GM21515 (cell line): ENCODE results near the gene HNRNPC.
A peak's percentile ranks its signal among the peaks of the same experiment; 100 is the strongest.
"Not testable (repeated sequence)": the region's sequence is repeated elsewhere in the genome, so short reads cannot be mapped to it uniquely, and the experiment has no call there.

Experiments
- ATAC-seq: cut with Tn5 transposase; IDR thresholded peaks from one replicate; pipeline ENCODE4 v1.9.1; 2021; ENCODE audit not compliant: unreplicated experiment

Gene HNRNPC

DNA sequence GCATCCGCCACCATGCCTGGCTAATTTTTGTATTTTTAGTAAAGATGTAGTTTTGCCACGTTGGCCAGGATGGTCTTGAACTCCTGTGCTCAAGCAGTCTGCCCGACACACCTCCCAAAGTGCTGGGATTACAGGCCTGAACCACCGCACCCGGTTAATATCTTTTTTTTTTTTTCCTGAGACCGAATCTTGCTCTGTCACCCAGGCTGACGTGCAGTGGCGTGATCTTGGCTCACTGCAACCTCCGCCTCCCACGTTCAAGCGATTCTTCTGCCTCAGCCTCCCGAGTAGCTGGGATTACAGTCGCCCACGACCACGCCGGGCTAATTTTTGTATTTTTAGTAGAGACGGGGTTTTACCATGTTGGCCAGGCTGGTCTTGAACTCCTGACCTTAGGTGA, 3.4 kb upstream of the HNRNPC start:
- ATAC-seq = not testable (repeated sequence)

GRCh38 chr14:21268617-21269251, 508 bp downstream of the HNRNPC start:
- ATAC-seq = peak; percentile 0

GRCh38 chr14:21267886-21268616, 1.2 kb downstream of the HNRNPC start:
- no peak for ATAC-seq

DNA sequence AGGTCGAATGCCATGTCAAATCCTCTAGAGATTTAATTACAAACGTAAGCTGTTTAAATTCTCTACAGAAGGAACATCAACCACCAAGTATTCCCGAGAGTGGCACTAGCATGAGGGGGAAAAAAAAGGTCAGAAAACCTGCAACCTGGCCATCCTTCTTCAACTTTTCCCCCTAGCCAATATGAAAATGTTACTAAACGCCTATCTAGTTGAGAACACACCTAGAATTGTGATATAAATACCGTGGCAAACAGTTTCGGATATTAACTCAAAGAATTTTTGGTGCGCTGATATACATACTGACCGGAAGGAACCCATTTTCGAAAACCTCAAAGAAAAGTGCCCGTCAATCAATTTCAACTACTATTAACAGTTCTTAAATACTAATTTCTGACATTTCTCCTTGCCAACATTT, 1.8 kb downstream of the HNRNPC start:
- ATAC-seq = no peak

- ATAC-seq = peak; percentile 44
Measured at GRCh38 chr14:21264025-21264801, 5.0 kb downstream of the HNRNPC start.

- no peak for ATAC-seq
Measured at GRCh38 chr14:21263284-21264024, 5.8 kb downstream of the HNRNPC start.

DNA sequence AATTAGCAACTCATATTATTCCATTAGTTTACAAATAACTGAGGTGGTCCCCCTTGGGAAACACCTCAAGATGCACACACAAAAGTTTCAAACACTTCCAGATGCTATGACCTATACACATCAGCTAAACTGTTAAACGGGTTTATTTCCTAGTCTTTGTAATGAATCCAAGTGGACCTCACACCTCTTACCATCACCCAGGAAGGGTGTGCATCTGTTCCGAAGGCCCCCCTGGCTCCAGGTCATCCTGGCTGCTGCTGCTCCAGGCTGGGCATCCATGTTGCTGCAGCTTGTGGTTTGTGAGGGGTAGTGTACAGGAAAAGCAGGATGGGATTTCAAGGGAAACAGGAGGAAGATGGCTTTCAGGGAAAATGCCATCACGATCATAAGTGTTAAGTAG, 6.8 kb downstream of the HNRNPC start:
- no peak for ATAC-seq

- ATAC-seq = no peak
Measured at GRCh38 chr14:21261824-21262223, 7.4 kb downstream of the HNRNPC start.

DNA sequence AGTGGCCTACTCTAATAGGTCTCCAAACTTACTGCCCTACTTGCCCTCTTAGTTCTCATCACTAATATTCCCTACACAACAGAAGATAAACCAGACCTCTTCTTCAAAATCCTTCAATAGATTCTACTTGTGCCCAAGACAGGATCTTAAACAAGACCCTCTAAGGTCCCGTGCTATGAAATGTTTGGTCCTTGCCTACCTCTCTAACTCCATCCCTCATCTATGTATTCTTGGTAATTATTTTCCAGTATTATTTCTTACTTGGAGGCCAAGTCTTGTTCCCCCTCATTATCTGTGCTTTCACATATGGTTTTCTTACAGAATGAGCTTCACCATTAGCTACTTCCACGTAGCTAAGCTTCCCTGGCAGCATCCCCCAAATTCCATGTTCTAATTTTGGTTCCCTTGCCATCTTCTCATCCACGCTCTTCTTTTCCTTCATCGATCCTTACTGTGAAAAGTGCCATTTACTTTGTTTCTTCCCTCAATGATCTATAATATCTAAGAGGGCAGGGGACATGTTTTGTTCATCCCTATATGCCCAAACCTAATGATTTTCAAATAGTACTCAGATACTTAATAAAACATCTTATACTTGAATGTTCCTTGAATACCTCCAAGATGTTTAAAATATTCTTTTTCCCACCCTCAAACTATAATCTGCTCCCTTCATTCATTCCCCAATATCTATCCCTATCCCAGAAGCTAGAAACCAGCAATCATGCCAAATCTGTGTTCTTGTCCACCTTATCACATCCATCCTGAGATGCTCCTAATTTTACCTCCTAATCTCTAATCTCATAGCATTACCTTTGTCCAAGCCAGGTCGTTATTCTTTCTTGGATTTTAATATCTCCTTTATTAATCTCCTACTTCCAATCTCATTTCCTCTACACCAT, 10.1 kb downstream of the HNRNPC start:
- ATAC-seq = no peak

DNA sequence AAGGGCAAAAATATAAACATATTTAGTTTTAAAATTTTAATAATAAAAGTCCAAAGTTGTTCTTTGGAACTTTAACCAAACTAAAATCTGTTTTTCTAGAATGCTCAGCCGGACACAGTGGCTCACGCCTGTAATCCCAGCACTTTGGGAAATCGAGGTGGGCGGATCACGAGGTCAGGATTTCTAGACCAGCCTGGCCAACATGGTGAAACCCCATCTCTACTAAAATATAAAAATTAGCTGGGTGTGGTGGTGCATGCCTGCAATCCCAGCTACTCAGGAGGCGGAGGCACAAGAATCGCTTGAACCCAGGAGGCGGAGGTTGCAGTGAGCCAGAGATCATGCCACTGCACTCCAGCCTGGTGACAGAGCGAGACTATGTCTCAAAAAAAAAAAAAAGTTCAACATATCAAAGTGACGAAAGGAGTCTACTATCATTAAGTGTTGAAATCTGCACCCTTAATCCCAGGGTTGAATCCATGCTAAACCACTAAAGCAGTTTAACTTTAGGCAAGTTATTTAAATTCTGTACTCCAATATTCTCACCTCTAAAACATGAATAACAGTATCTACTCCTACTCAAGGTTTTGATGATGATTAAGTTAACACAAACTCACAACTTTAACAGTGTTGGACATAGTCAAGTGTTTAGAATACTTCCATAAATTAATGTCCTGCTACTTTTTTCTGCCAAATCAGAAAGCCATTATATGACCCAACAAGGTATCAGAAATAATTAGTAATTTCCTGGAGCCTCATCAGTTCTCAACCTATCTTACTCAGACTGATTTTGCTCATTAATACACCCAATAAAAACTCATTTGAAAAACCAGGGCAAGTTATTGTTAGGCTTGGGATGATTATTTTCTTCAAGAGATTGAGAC, 11.0 kb downstream of the HNRNPC start:
- no peak for ATAC-seq

GRCh38 chr14:21257394-21257909, 11.8 kb downstream of the HNRNPC start:
- ATAC-seq = no peak

DNA sequence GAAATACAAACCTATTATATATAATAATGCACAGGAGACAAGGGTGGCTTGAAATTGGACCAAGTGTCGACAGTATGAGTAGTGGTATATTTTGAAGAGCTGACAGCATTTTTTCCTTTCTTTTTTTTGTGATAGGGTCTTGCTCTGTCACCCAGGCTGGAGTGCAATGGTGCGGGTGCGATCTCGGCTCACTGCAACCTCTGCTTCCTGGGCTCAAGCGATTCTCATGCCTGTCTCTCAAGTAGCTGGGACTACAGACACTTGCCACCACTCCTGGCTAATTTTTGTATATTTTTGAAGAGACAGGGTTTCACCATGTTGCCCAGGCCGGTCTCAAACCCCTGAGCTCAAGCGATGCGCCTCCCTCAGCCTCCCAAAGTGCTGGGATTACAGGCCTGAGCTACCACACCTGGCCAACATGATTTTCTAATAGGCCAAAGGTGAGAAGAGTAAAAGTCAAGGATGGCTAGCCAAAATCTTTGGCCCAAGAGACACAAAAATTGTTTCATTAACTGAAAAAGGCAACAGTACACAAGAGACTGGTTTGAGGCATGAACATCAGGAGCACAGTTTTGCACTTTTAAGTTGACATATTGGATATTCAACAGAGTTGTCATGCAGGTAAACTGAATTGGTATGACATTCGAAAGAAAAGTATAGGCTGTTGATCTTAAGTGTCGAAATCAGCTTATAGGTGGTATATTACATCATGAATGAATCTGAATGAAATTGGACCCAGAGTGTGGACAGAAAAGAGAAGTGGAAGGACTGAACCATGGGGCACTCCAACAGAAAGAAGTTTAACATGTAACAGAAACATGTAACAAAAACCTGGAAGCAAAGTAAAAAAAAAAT, 12.5 kb downstream of the HNRNPC start:
- ATAC-seq = no peak

GRCh38 chr14:21256102-21256447, 13.2 kb downstream of the HNRNPC start:
- not testable (repeated sequence) for ATAC-seq

DNA sequence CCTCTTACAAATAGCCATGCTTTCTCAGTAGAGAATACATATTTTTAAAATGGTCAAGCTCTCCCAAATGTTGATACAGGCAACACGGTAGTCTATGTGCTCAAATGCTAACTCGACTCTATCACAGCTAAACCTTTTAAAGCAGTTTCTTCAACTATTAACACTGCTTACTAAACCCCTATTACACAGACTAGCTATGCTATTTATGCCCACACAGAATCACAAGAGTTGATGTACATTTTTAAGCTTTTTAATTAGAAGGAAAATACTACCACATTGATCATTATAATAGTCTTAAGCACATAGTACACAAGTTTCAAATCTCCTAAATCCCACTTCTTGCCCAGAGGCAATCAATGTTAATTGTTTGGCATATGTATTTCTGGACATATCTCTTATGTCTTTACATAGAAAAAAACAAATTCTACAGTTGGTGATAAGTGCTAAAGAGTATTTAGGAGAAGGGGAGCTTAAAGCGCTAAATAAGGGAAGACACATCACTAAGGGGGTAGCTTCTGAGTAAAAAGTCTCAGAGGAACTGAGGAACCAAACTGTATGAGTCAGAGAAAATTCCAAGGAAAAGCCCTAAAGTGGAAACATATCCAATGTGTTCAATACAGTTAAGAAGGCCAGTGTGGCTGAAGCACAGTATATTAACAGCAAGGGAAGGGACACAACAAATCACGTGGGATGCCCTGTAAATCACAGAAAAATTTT, 13.7 kb downstream of the HNRNPC start:
- no peak for ATAC-seq

DNA sequence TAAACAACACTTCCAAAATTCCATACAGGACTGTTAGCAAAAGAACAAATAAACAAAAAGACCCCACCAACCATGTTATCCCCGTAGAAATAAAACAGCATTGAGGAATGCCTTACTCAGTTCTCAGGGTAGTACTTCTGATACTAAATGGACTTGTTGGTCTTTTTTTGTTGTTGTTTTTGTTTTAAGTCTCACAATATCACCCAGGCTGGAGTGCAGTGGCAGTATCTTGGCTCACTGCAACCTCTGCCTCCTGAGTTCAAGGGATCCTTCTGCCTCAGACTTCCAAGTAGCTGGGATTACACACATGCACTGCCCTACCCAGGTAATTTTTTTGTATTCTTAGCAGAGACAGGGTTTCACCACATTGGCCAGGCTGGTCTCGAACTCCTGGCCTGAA, 17.1 kb downstream of the HNRNPC start:
- ATAC-seq = no peak

- no peak for ATAC-seq
Measured at GRCh38 chr14:21251215-21251614, 18.0 kb downstream of the HNRNPC start.

DNA sequence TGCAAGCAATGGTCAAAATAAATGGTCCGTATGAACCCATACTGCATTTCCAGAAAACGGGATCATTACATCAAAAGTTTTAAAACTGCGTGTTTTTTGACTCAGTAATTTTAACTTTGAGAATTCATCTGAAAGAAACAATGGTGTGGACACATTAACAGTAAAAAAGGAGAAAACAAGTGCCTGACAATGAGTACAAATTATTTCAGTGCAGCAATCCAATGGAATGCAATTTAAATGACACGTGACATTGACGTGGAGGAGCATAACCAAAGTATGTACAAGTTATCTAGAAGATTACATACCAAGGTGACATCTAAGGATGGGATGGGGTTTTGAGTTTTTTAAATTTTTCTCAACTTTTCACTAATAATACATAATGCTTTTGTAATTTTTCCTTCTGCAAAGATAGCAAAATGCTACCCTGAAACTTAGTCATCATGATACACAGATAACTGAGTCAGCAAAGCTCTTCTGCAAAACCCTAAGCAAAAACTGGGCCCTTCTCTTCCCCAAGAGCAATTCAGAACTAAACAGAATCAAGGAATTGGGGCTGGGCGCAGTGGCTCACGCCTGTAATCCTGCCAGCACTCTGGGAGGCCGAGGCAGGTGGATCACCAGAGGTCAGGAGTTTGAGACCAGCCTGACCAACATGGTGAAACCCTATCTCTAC, 20.4 kb downstream of the HNRNPC start:
- ATAC-seq = no peak
